NCI-H82 (cell line): ENCODE results near the gene REST.
A peak's percentile ranks its signal among the peaks of the same experiment; 100 is the strongest.

Source experiments
- DNase-seq: peaks from one replicate; lab custom pipeline; 2025; lab: John Stamatoyannopoulos, UW

The REST gene

DNA sequence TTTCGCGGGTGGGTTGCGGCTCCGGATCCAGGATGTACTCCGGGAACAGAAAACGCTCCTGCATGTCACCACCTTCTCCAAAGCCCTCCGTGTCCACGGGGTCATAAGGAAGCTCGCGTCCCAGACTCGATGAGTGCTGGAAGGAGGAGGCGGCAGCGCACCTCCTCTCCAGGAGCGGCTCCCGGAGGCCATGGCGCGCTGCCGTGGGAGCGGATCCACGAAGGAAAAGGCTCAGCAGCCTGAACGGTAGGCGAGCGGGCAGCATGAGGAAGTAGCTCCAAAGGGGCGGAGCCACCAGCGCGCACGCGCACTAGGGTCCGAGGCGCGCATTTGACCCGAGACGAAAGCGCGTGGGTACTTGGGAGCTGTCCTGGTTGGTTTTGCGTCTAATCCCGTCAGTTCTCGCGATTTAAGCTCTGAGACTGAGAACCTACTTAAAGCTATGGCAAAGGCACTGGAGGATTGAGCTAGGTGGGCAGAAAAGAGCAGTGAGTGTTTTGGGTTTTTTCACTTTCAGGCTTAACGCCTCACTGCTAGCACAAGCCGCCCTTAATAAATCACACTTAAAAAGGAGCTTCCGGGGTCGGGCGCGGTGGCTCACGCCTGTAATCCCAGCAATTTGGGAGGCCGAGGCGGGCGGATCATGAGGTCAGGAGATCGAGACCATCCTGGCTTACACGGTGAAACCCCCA lies 69.8 kb downstream of the REST start, which contains the start of gene NOA1:
Gene NOA1, minus strand, starts transcription at position 286 of the 692 bp plus-strand sequence. Its CDS starts 21 bp downstream, at position 265.
- peak; percentile 98 for DNase-seq

DNA sequence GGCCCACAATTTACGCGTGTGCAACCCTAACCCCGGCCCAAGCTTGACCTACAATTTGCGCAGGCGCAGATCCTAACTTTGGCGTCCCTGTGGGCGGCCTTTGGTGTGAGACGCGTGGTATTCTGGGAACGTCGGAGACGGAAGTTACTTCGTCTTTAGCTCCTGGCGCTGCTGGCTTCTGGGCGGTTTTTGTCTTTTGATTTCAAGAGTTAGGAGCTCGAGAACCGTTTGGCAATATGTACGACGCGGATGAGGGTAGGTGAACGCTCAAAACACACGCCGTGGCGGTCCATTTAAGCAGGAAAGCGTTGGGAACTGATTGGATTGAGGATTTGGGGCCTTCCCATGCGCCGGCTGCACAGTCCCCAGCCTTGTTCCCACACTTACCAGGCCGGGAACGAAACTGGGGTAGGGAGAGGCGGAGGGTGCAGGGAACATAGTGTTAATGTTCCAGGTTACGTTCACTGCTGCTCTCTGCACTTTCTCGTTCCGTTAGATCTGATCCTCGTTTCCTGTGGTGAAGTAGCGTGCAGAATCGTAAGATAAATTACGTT lies 71.1 kb downstream of the REST start, which contains the start of gene POLR2B:
Gene POLR2B, plus strand, starts transcription at position 147 of the 554 bp plus-strand sequence. Its CDS starts 90 bp downstream, at position 237.
- peak; percentile 94 for DNase-seq

DNA sequence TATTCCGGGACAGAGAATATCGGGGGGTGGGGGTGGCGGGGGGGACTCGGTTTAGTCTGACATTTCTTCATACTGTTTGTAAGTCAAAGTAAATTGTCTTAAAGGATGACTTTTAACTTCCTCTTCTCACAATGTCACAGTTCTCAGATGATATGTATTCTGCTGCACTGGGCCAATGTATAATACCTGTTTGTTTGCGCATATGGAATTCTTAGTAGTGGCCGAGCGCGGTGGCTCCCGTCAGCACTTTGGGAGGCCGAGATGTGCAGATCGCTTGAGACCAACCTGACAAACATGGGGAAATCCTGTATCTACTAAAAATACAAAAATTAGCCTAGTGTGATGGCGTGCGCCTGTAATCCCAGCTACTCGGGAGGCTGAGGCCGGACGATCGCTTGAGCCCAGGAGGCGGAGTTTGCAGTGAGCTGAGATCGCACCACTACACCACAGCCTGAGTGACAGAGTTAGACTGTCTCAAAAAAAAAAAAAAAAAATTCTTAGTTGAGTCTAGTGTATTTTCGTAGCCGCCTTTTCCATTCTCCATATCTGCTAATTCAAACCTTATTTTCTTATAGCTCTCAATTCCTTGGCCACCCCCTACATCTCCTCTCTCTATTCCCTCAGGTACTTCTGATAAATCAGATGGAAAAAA lies 71.8 kb downstream of the REST start:
- peak; percentile 29 for DNase-seq

DNA sequence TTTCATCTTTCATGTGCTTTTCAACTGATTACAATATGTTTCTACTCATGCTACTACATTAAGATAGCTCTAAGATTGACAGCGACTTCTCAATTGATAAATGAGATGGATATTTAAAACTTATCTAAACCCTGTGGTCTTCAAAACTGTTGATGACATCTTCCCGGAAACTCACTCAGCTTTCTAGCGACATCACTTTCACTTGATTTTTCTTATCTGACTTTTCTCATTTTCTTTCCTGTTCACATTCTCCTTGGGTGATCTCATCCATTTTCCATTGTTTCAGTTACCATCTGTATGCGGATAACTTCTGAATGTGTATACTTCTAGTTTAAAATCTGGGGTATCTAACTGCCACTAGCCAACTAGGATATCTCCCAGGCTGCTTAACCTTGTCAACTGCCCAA lies 74.1 kb downstream of the REST start:
- no peak for DNase-seq

DNA sequence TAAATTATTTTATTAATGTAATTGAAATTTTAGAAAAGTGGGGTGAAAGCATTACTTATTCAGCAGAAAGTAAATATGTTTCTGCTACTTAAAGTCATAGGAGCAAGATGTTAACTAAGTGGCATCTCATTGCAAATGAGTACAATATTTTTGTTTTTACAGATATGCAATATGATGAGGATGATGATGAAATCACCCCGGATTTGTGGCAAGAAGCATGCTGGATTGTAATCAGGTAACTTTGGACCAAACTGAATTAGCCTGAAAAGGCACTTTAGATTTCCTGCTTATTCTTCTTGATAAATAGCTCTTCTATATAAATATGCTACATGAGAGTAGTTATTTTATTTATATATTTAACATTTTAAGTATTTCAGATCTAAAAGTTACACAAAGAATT lies 78.5 kb downstream of the REST start:
- no peak for DNase-seq

DNA sequence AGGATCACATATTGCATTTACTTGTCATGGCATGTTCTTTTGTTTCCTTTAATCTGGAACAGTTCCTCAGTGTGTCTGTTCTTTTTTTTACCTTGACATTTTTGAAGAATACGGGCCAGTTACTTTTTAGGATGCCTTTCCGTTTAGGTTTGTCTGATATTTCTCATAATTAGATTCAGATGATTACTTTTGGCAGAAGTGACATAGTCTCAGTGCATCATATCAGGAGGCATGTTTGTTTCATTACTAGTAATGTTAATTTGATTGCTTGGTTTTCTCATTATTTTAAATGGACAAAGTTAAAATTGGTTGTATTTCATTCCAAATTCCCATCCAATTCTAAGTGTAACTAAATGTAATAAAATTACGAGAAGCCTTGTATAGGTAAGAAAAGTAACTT lies 79.3 kb downstream of the REST start:
- no peak for DNase-seq

DNA sequence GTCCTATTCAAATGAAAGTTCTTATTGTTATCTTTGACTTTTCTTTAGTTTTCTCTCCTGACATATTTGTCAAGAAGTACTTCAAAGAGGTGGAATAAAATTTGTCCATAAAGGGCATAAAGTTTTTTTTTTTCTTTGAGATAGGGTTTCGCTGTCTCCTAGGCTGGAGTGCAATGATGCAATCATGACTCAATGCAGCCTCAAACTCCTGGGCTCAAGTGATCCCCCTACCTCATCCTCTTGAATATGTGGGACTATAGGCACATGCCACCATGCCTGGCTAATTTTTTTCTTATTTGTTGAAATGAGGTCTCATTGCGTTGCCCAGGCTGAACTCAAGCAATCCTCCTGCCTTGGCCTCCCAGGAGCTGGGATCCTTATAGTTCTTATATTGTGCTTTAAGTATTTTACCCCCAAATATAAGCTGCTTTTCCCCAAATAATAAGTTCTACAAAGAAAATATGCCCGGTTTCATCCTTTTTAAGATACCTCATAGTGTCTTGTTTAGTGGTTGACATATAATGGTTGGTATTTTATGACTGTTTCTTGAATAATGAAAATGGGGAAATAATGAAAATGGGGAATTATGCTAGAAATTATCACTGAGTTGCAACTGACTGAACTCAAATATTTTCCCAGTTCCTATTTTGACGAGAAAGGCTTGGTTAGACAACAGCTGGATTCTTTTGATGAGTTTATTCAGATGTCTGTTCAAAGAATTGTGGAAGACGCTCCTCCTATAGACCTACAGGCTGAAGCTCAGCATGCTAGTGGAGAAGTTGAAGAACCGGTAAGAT lies 82.6 kb downstream of the REST start:
- no peak for DNase-seq

DNA sequence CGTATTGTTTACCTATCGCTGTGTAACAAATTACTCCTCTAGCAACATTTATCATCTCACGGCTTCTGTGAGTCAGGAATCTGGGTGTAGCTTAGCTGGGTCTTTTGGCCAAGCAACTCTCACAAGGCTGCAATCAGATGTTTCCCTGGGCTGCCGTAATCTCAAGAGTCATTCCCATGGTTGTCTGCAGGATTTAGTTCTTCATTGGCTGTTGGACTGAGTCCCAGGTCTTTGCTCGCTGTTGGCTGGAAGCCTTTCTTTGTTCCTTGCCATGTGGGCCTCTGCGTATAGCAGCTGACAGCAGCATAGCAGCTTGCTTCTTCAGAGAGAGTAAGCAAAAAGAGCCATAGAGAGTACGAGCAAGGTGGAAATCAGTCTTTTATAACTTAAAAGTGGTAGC lies 87.8 kb downstream of the REST start:
- no peak for DNase-seq

DNA sequence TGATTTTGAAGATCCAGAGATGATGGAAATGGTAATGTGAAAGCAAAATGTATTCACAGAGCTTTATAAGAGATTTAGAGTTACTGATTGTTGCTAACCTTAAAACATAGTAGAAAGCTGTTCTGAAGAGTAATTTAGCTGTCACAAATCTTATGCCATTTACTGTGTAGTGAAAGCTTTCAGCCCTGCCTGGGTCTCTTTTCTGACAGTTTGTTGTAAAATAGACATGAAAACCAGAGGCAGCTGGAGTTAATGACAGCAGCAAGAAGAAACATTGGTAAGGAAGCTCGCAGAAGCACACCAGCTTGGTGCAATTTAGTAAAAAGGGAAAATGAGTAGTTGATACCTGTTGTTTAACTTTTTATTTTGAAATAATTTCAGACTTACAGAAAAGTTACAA lies 92.1 kb downstream of the REST start:
- DNase-seq, result no peak

DNA sequence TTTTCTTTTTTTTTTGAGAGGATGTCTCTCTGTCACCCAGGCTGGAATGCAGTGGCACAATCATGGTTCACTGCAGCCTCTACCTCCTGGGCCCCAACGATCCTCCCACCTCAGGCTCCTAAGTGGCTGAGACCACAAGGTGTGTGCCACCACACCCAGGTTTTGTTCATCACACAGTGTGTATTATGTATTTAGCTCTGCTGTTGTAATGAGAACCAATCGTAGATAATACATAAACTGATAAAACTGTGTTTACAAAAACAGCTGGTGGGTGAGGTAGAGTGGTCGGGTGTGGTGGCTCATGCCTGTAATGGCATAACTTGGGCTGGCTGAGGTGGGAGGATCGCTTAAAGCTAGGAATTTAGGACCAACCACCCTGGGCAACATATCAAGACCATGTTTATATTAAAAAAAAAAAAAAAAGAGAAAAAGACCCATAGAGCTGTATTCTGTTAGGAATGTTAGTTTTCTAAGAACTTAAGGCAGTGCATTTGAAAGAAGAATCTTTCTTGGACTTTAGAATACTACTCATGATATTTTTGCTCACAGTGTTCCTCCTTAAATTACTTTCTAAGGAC lies 105.9 kb downstream of the REST start:
- no peak for DNase-seq
